ENCODE measurements around the gene STXBP1.
"Not testable (repeated sequence)": the region's sequence is repeated elsewhere in the genome, so short reads cannot be mapped to it uniquely, and the experiment has no call there.

The STXBP1 gene

DNA sequence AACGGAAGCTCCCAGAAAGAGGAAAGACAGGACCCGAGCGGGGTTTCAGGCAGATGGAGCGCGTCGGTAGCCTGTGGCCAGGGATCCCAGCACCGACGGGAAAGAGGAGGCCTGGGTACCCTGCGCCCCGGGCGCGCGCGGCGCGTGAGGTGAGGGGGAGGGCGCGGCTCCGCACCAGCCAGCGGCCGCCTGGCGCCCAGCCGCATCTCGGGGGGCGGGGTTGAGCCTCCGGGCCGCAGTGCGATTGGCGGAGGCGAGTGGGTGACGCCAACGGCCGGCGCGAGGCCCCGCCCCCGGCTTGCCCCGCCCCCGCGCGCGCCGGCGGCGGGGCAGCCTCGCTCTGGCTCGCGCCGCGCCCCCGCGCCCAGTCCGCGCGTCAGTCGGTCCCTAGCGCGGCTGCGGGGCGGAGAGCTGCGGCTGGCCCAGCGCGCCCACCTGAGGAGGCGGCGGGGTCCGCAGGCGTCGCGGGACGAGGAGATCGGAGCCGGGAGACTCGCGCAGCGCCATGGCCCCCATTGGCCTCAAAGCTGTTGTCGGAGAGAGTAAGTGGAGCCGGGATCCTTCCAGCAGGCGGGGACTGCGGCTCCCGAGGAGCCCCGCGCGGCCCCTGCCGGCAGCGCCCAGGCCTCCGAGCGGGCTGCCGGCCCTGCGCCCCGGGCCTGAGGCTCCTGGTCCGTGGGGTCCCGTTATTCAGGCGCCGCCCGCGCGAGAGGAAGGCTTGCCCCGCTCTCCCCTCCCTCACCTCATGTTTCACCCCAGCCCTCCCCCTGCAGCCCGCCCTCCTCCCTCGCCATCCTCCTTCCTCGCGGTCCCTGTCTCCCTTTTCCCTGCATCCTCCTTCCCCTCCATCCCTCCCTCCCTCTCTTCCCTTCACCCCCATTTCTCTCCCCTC, at the start of gene STXBP1:
TSS of gene STXBP1 (plus strand) at position 379 of the 892 bp plus-strand sequence. CDS start at position 506, 127 bp downstream.
- peak; percentile 16 for DNase-seq

GRCh38 chr9:127562279-127562796, 49.7 kb upstream of the STXBP1 start:
- DNase-seq = no peak

DNA sequence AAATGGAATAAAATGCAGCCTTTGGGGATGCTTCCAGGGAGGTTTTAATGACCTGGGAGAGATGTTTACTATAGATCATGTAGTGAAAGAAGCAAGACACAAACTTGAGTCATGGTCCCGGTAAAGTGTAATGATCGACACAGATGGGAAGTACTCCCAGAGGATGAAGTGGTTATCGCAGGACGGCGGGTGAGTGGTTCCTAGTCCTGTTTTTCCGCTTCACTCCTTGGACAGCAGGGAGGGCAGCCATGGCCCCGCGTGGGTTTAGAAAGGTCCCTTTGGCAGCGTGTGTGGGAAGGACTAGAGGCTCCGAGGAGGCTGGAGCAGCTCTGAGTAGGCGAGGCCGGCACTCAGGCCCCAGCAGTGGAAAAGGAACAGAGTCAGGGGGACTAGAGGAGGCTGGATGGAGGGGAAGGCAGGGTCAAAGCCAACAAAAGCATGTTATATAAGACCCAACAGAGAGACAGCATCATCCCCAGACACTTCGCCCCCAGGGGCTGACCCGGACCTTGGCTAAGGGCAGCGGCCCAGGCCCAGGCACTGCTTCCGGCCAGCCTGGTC, 49.2 kb upstream of the STXBP1 start:
- DNase-seq = no peak

GRCh38 chr9:127563579-127563978, 48.5 kb upstream of the STXBP1 start:
- no peak for DNase-seq

DNA sequence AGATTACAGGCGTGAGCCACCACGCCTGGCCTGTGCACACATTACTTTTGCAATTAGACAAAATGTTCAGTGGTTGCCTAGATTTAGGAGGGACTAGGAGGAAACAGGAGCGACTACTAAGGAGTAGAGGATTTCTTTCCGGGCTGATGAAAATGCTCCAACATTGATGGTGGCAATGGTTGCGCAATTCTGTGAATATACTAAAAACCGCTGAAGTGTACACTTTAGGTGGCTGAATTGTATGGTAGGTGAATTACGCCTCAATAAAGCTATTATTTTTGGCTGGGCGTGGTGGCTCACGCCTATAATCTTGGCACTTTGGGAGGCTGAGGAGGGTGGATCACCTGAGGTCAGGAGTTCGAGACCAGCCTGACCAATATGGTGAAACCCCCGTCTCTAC, 46.8 kb upstream of the STXBP1 start:
- no peak for DNase-seq

DNA sequence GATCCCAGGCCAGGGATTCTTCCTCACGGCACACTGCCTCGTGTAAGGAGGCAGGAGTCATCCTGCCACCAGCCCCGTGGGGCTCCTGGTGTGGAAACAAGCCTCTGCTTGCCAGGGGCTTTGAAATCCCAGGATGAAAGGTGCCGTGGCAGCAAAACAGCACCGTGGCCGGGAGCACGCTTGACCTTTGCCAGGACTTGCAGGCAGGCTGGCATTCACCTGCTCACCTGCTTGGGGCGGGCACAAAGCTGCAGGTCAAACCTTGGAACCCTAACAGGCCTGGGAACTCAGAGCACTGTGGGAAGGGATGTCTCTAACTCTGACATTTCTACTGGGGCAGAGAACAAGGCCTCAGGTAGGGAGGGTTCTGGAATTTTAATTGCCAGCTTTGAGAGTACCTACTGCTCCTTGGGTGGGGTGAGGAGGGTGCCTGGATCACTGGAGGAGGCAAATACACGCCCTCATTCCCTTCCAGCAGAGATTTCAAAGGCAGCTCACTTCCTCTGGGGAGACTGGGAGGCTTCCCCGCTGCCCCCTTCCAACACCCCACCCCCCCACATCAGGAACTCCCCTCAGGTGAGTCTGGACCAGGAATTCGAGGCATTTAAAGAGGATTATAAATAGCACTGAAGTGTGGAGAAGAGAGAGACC, 45.6 kb upstream of the STXBP1 start:
- no peak for DNase-seq

- DNase-seq = no peak
Measured at GRCh38 chr9:127567035-127567729, 44.9 kb upstream of the STXBP1 start.

GRCh38 chr9:127567730-127568617, 44.1 kb upstream of the STXBP1 start:
- no peak for DNase-seq

DNA sequence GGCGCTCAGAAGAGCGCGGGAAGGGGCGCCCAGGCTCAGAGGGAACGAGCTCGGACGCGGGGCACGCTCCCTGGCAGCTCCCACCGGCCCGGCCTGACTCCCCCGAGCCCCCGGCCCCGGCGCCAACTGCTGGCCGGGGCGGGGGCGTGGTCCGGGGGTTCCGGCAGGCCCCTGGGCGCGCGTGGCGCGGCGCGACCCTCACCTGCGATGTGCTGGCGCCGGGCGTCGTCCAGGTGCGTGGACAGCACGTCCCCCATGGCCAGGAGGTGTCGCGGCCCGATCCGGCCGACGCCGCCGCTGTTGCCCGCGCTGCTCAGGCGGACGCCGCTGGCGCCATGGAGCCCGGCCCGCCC, 43.5 kb upstream of the STXBP1 start:
- no peak for DNase-seq

DNA sequence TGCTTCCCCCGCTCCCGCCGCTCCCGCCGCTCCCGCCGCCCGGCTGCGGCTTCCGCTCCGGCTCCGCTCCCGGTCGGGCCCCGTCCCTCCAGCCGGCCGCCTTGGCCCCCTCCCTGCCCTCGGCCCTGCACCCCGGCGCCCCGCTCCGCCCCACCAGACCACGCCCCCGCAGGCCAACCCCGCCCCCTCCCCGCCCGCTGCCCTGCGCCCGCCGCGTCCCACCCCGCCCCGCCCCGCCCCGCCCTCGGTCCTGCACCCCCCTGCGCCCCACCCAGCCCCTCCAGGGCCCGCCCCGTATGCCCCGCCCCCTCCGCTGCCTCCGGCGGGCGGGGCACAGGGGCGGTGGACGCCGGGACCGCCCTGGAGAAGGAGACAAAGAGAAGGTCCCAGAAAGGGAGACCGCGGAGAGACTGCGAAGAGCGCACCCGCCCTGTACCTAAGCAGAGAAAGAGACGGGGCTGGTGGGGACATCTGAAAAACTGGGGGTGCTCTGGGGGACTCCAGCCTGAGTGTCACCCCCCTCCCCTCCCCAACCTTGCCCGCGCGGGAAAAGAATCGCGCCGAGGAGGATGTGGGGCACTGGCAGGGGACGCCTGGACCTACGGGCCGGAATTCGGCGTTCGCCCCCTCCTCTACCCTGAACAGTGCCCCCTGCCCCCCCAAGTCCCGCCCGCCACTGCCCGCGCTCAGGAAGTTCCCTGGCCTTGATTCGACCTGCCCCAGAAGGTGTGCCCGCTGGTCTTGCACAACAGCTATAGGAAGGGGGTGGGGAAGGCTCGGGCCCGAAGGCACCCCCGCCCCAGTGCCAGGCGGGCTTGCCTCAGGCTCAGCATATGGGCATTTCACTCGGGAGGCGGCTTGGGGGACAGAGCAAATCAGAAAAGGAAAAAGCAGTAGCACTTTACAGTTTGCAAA, 42.8 kb upstream of the STXBP1 start:
- DNase-seq = no peak

DNA sequence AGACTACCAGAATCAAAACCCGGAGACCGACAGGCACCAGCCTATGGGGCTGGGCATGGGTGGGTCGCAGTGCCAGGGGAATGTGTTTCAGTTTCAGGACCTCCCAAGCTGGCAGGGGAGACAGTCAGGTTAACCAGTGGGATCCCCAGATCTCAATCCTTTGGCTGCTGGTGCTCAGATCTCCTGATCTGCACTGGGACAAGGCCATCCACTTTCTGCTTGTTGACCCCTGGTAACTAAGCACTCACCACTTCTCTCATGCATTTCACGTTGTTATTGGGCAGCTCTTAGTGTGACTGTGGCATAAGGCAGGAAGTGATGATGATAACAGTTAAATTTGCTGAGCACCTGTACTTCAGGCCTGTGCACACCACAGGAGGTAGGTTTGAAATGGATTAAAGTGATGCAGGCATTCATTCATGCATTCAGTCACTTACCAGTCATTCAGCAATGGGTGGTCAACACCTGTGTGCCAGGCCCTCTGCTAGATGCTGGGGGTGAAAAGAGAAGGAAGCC, 42.1 kb upstream of the STXBP1 start:
- no peak for DNase-seq

GRCh38 chr9:127570533-127571111, 41.5 kb upstream of the STXBP1 start:
- no peak for DNase-seq

GRCh38 chr9:127571971-127572370, 40.1 kb upstream of the STXBP1 start:
- no peak for DNase-seq

DNA sequence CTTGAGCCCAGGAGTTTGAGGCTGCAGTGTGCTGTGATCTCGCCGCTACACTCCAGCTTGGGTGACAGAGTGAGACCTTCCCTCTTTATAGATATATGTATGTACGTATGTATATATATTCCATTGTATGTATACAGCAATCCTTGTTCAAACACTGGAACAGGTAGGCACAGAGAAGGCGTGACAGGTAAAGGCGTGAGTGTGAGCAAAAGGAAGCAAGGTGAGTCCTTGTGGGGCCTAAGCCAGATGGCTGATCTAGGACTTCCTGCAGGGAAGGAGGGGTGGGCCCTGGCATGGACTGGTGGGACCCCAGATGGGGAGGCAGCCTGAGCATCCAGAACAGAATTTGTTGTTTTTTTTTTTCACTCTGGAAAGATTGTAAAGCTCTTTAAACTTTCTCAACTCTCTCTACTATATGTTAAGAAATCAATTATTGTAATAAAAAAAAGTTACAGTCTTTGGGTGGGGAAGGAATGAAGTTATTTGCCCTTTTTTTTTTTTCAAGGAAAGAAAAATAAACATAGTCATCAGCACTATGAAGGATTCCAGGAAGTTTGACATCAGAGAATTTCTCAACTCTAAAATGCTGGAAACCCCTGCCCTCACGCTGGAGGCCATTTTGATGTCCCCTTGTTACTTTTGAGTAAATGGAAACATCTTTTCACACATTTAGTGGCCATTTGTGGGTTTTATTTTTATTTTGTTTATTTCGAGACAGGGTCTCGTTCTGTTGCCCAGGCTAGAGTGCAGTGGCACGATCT, 38.9 kb upstream of the STXBP1 start:
- DNase-seq = no peak

DNA sequence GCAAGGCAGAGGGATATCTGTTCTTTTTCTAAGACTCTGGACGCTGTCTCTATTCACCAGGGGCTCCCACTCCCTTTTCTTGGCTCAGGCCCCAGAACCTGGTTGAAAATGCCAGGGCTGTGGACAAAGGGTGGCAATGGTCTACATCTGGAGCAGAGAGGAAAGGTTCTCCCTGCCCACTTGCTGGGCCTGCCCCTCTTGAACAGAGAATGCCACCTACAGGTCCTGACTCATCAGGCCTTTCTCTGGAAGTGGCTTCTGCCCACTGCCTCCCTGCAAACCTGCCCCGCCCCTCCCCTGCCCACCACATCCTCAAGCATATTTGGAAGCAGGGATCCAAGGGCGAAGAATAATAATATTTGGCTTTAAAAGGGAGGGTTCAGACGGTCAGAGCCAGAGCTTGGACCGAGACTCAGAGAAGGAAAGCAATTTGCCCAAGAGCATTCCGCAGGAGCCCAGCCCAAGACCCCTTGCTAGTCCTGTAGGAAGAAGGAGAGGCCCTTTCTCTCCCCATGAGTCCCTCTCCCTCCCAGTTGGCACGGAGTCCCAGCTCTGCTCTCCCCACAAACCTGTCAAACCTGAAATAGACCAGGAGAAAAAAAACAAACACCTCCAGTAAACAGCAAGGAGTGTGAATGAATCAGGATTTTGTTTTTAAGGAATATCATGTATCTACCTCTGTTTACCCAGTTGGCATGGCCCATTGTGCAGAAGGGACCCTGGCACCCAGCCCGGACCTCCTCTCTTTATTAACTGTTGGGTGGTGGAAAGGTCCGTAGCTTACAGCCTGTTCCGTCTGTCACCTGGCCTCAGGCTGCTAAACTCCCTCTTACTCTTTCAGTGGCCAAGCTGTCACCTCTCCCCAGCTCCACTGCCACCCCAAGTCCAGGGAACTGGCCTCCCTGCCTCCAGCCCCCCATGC, 37.7 kb upstream of the STXBP1 start:
- DNase-seq = peak; percentile 98

DNA sequence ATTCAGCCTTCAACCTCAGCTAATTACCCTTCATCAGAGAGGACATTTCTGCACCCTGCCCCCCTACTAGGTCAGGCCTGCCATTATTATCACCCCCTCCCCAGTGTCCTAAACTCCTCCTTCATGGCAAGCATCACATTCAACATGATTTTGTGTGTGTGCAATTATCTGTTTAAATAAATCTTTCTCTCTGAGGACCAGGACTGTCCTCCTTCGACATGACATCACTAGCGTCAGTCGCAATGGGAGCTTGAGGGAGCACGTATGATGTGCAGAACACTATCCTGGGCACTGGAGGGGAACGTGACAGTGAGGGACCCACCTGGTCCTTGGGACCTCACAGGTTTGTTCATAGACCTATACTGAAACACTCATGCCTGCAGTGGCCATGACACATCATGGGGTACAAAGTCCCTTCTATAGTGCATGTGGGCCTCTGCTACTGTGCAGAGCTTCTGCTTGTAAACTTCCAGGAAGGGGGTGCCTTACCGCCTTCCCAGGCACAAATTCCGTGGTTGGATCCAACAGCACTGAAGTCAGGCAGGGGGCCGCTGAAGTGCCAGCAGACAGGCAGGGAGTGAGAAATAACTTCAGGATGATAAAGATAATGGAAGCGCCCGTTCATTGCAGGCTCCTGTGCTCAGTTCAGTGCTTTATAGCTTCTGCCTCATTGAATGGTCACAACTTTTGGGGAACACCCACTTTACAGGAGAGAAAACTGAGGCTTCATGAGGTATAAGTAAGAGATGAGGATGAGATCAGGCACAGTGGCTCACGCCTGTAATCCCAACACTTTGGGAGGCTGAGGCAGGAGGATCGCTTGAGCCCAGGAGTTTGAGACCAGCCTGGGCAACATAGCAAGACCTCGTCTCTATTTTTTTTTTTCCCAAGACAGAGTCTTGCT, 36.0 kb upstream of the STXBP1 start:
- no peak for DNase-seq

GRCh38 chr9:127577194-127577593, 34.9 kb upstream of the STXBP1 start:
- not testable (repeated sequence) for DNase-seq

- DNase-seq = no peak
Measured at GRCh38 chr9:127578627-127578951, 33.5 kb upstream of the STXBP1 start.
